Superior temporal gyrus (tissue), 1 donor: Measurements from ENCODE around the gene THSD7A.

Experiments used
- DNase-seq: peaks from one replicate; pipeline ENCODE4 v3.0.0-alpha.2; 2016; ENCODE audit errors: extremely low spot score

THSD7A gene

DNA sequence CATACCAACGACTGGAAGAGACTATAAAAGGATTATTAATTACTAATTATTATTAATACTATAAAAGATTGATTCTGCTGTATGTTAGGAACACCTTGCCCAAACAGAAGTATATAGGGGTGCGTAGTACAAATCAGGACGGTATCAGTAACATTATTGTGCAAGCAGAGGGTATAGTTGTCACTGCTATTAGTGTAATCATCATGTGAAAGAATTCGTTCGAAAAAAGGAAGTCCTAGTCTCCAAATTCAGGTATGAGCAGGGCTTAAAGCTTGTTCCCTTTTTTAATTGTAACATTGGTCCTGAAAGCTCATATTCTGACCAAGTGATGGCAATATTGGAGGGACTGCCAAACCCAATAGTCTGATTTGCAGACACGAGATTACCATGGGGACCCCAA, 81.8 kb downstream of the THSD7A start:
- no peak for DNase-seq

GRCh38 chr7:11749629-11750028, 82.4 kb downstream of the THSD7A start:
- no peak for DNase-seq

- DNase-seq: no peak
These were observed 83.1 kb downstream of the THSD7A start for GRCh38 chr7:11748884-11749283.

GRCh38 chr7:11747715-11748485, 84.1 kb downstream of the THSD7A start:
- no peak for DNase-seq

DNA sequence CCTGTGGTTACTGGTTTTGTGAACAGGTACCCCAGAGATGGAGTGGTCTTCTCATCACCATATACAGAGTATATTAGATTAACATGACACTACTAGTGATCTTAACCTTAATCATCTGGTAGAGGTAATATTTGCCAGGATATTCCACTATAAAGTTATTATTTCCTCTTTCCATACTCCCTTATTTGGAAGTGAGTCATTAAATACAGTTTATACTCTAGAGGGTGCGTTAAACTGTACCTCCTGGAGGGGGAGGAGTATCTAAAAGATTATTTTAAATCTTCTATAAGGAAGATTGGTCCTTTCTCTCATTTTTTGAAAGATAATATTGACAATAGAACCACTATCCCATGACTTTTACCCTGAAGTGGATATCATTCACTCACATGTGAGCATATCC, 85.4 kb downstream of the THSD7A start:
- no peak for DNase-seq

DNA sequence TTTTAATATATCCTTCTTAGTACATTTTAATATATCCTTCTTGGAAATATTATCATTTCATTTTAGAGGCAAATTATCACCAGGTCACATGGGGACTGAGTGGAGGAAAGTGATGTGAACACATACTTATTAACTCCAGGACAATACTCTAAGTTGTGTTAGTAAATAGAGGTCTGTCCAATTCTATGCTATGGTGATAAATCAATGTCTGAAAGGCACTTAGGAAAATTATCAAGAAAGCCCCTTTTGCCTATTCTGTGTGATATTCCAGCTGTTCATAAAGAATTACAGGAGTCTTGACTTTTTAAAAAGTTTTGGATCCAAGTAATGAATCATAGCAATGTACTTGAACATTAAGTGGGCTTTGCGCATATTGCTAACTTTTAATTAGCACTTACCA, 88.5 kb downstream of the THSD7A start:
- DNase-seq: no peak

DNA sequence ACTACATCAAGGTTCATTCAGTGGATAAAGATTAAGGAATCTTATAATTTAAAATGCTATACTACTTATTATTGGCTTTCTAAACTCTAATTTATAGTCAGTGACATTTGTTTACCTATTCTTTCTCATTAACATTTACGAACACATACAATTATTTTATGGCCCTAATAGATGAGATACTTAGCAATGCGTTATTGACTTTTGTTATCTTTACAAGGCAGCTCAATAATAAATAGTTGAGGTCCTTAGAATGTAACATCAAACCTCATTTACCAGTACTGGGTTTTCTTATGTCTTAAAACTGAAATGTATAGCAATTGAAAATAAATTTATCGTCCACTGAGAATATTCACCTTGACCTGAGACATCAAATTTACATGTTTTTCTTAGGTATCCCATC, 89.0 kb downstream of the THSD7A start:
- DNase-seq: no peak

- DNase-seq: no peak
These were observed 89.5 kb downstream of the THSD7A start for GRCh38 chr7:11742496-11742895.

DNA sequence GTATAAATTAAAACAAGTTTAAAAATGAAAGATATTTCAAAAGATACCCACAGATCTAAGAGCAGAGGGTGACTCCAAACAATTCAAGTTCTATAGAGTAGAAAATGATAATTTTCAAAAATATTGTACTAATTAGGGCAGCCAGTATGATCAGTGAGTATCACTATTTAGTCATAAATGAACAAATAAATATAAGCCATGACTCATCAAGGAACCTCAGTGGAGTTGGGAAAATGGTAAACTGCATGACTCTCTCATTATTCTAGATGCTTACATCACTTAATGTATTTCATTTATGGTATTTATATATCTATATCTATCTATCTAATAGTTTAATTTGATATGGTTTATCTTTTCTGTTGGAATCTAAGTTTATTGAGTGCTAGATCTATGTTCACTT, 94.3 kb downstream of the THSD7A start:
- DNase-seq: no peak

GRCh38 chr7:11732207-11732606, 99.8 kb downstream of the THSD7A start:
- DNase-seq: no peak

- no peak for DNase-seq
These were observed 101.3 kb downstream of the THSD7A start for GRCh38 chr7:11730725-11731124.

DNA sequence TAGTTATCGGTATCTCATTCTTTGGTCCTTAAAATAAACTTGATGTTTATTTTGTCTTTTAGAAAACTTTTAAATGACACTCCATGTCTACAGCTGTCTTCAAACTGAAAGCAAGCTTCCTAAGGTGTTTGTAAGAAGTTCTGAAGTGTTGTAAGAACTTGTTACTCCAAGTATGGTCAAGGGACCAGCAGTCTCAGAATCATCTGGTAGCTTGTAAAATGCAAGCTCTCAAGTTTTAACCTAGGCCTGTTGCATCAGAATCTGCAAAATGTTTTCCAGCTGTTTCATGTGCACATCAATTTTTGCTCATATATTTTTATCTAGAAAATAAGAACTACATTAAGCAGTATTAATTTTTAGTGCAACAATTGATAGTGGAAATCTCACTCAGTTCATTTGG, 104.1 kb downstream of the THSD7A start:
- DNase-seq: no peak

- no peak for DNase-seq
These were observed 105.2 kb downstream of the THSD7A start for GRCh38 chr7:11726794-11727155.

- DNase-seq: no peak
These were observed 105.8 kb downstream of the THSD7A start for GRCh38 chr7:11726001-11726793.

- DNase-seq: no peak
These were observed 115.8 kb downstream of the THSD7A start for GRCh38 chr7:11716185-11716584.

- DNase-seq: no peak
These were observed 117.3 kb downstream of the THSD7A start for GRCh38 chr7:11714676-11715075.

GRCh38 chr7:11714205-11714604, 117.8 kb downstream of the THSD7A start:
- DNase-seq: no peak

DNA sequence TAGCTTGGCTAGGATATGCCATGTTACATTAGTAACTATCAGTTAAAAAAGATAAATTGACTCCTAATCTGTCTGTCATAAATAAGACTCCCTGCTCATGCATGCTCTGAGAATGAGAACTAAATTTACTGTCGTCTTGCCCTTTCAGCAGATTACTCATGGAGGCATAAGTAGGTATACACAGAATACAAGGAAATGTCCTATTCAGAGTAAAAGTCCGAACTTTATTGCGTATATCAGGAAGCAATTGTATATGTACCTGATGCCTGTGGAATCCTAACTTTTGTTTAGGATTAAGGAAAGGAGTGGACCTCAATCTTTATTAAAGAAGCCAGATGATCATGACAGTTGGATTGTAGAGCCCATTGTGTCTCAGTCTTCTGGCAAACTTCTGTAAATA, 118.6 kb downstream of the THSD7A start:
- no peak for DNase-seq

- no peak for DNase-seq
These were observed 121.6 kb downstream of the THSD7A start for GRCh38 chr7:11710377-11710776.

- DNase-seq: no peak
These were observed 122.8 kb downstream of the THSD7A start for GRCh38 chr7:11709196-11709595.

- DNase-seq: no peak
These were observed 124.3 kb downstream of the THSD7A start for GRCh38 chr7:11707606-11708193.

DNA sequence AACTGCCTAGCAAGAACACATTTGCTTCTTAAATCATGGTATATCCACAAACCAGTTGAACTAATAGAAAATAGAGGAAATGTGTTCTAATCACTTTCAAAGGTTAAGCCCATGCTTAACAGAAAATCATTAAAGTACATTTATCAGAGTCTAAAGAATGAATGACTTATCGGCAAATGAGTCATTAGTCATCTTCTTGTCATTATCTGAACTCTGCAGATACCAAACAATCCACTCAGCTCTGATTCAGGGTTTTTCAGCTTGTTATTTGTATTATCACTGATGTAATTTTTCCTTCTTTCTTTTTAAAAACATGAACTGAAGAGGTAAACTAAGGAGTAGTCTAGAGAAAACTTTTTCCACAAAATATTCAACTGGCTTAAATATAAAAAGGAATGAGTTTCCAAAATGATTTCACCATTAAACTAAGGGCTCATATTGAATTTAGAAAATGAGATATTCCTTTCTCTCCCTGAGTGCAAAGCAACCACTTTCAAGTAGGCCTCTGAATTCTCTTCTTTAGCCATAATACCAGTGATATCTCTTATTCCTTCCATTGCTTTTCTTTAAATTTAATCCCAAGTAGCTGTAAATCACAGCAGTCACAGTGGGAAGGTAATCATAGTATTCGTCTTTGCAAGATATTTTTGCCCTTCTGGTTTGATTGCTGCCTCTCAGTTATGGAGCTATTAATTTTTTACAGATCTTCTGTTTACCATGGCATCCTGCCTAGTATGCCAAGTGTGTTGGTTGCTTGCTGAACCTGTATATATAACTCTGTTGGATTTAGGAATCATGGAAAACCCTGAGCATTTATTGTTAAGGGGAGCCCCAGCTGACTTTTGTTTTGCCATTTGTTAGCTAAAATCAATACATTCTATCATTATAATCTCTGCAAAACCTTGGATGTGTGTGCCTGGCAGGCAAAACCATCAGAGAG, 125.1 kb downstream of the THSD7A start:
- no peak for DNase-seq
